Motor neuron (in vitro differentiated cells): Measurements from ENCODE around the gene MIEF1. TPM values are rescaled to one million over a fixed set of nuclear protein-coding genes. Genes with fewer than 3 reads are reported as not detected.

Experiments
- ATAC-seq, 8 experiments: fragments of 200-7000 bp; cut with Tn5 transposase; replicated peaks in 6 of 8; 2 replicates each; pipeline ENCODE4 v1.8.0; 2021; ENCODE audit warnings: mild to moderate bottlenecking in 8 of 8, moderate library complexity in 8 of 8
- H3K27ac ChIP-seq, 2 donors: fragments of 250-450 bp; sonication (Bioruptor Pico); 2 replicates each; pipeline ENCODE4 v1.9.0; 2021; ENCODE audit warnings: antibody characterized with exemption in 2 of 2, mild to moderate bottlenecking in 2 of 2, moderate library complexity in 1 of 2
- H3K4me1 ChIP-seq, 2 donors: fragments of 250-450 bp; sonication (Bioruptor Pico); replicated peaks in 1 of 2; 2 replicates each; pipeline ENCODE4 v1.6.1; 2021; ENCODE audit warnings: antibody characterized with exemption in 2 of 2, mild to moderate bottlenecking in 2 of 2, moderate library complexity in 1 of 2
- H3K4me3 ChIP-seq, 5 donors: fragments of 250-450 bp; sonication (Bioruptor Pico); 2 replicates each; pipeline ENCODE4 v1.9.0; 2021; ENCODE audit warnings: antibody characterized with exemption in 5 of 5, mild to moderate bottlenecking in 5 of 5, moderate library complexity in 4 of 5
- WGBS, 10 experiments: fragments of 450-650 bp; shearing (Covaris generic); methylation state at CpG; one replicate each; pipeline ENCODE4 v1.0.0; 2022; 5-methylcytosine and 5-hydroxymethylcytosine counted together
- in situ Hi-C, 9 experiments: fragments of 400-800 bp; cut with MboI; loops; one replicate each; pipeline ENCODE4 v1.15.0; 2021; ENCODE audit warnings: low sequenced_read_pairs in 9 of 9, low pct_unique_long_range_greater_than_20kb in 2 of 9; ENCODE audit not compliant: unreplicated experiment in 9 of 9
- total RNA-seq, 8 experiments: library from RNA; unstranded; fragments of 300-600 nt; gene quantifications; 2 replicates each; pipeline versions ENCODE4 v1.2.3 to v1.2.4, GENCODE V29; 2022

The MIEF1 gene
- total RNA-seq, 8 experiments from 2014 or later = 20.9 to 38.8 (median 29.2) TPM

GRCh38 chr22:39563571-39564428 is 61.7 kb downstream of the MIEF1 start:
- no peak overlapping the region for H3K27ac ChIP-seq
- H3K4me3 ChIP-seq = no peak overlapping the region
- 40 to 100% (median 66%) methylated on average over 1 to 7 of the region's 7 CpGs; no CpG with 5 or more reads in 4 of the 10 experiments for WGBS, 10 experiments
- in situ Hi-C loops = no loop called here
- ATAC-seq = no peak
- H3K4me1 ChIP-seq = no peaks in the 10 kb centered on the region

GRCh38 chr22:39565414-39565944 is 63.4 kb downstream of the MIEF1 start:
- no peak for ATAC-seq
- 50 to 100% (median 83%) methylated on average over 1 to 4 of the region's 5 CpGs; no CpG with 5 or more reads in 3 of the 10 experiments for WGBS, 10 experiments
- no peaks in the 10 kb centered on the region for H3K4me1 ChIP-seq
- H3K4me3 ChIP-seq = no peak overlapping the region
- in situ Hi-C loops = no loop called here
- no peak overlapping the region for H3K27ac ChIP-seq

- in situ Hi-C loops = no loop called here
- peak in 2 of 8 experiments; percentile 19 to 40 for ATAC-seq
- Histone ChIP-seq H3K4me1 (no peaks in the 10 kb centered on the region), H3K27ac (no peak overlapping the region), H3K4me3 (no peak overlapping the region)
- 0 to 100% (median 54%) methylated on average over 1 to 3 of the region's 14 CpGs; no CpG with 5 or more reads in 4 of the 10 experiments for WGBS, 10 experiments
Observed at GRCh38 chr22:39567135-39567946, 65.3 kb downstream of the MIEF1 start.

Other genes starting within 250 kb of the MIEF1 start
- 1,000 to 10,000 TPM; 1,236 to 3,241 (median 1,964) TPM for gene RPL3, start 182.7 kb upstream of the MIEF1 start, total RNA-seq
- 10 to 100 TPM in 7 of 8 experiments, 1 to 10 TPM in 1; 7.7 to 26.6 (median 18.5) TPM for gene SYNGR1, start 152.3 kb upstream of the MIEF1 start, total RNA-seq
- 10 to 100 TPM in 7 of 8 experiments, 1 to 10 TPM in 1; 9.3 to 25.6 (median 15.8) TPM for gene TAB1, start 102.5 kb upstream of the MIEF1 start, total RNA-seq
- 10 to 100 TPM; 17.5 to 28.6 (median 20.4) TPM for gene MGAT3, start 45.3 kb upstream of the MIEF1 start, total RNA-seq
- gene ATF4, start 18.3 kb downstream of the MIEF1 start, total RNA-seq = 100 to 1,000 TPM; 351 to 694 (median 479) TPM
- 100 to 1,000 TPM in 1 of 8 experiments, 10 to 100 TPM in 7; 69.1 to 114 (median 89.9) TPM for gene RPS19BP1, start 30.5 kb downstream of the MIEF1 start, total RNA-seq
- under 1 TPM; 0.09 to 1.00 (median 0.24) TPM for gene CACNA1I, start 68.5 kb downstream of the MIEF1 start, total RNA-seq